Activated CD4-positive, alpha-beta T cell treated with anti-CD3 and anti-CD28 coated beads, Interleukin-2, amount 50 U/mL, for 48 hours (primary cell): ENCODE measurements around the gene ITIH5.

ENCODE experiments used
- DNase-seq, 2 experiments: peaks; one replicate each; pipeline ENCODE4 v3.0.0-alpha.2; 2020

The ITIH5 gene

DNA sequence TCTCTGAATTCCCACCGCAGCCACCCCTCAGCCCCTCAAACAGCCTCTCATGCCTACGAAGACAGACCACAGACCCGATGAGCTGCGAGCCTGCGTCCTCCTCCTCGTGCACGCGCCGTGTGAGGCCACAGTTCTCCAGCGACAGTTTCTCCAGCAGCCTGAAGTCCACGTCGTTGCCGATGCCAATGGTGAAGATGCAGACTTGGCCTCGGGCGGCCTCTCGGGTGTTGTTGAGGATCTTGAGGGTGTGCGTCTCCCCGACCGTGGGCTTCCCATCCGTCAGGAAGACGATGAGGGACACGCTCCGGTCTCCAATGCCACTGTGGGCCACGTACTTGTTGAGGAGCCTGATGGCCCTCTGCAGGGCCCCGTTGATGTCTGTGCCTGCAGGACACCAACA is 87.1 kb downstream of the ITIH5 start:
- no peak for DNase-seq

DNA sequence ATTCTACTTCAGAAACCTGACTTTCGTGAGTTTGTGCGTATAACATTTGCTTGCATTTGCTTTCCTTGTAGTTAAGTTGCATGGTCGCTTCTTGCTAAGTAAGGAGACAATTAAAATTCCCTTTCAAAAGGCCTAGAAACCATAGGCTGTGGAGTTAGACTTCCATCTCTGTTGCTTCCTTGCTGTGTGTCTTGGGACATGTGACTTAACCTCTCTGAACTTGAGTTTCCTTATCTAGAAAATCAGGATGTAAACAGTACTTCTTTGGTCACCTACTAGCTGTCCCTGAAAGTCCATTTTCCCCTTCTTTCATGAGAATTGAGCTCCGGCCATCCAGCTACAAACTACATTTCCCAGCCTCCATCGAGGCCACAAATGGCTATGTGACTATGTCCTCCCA is 89.2 kb downstream of the ITIH5 start:
- no peak for DNase-seq

DNA sequence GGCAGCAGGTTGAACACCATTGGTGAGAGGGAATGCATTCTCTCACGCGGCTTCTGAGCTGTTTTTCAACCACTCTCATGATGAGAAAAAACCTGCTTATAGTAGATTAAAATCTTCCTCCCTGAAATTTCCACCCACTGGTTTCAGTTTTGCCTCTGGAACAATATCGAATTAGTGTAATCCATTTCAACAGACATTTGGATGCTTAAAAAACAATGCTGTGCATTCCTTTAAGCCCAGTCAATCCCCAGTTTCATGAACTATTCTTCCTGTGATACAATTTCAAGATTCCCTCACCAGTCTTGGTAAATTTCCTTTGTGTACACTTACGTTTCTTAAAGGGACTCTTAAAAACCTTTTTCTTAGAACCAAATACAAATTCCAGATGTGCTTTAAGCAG is 89.6 kb downstream of the ITIH5 start:
- no peak for DNase-seq

DNA sequence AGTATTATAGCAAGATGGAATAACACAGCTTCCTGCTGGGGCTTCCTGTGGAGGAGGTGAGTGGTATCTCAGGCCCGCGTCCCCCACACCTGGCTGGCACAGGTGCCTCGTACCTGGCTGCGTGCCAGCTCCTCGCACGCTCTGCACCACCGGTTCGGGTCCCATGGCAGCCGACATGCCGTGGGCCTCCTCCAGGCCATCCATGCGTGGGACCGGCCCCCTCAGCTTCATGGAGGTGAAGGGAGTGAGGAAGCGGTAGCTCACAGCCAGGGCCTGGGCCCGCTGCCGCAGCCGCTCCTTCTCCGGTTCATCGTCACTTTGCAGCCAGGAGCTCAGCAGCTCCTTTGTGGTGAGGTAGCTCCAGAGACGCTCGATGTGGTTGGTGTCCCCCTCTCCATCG is 90.4 kb downstream of the ITIH5 start:
- DNase-seq, result no peak

DNA sequence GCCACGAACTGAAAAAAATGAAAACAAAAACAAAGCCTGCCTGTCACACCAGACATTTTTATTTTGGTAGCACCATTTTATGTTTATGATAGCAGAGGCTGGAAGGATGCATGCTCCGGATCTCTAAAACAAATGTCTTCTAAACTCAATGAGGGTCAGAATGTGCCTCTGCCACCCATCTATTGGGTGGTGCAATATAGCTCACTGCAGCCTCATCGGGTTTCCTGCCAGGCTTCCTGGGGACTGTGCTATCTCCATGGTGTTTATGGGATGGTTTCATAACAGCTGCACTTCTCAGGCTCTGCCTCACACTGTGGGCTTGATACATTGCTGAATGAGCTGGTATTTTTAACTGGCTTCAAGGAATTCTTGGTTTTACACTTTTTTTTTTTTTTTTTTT is 94.4 kb downstream of the ITIH5 start:
- DNase-seq, result no peak

DNA sequence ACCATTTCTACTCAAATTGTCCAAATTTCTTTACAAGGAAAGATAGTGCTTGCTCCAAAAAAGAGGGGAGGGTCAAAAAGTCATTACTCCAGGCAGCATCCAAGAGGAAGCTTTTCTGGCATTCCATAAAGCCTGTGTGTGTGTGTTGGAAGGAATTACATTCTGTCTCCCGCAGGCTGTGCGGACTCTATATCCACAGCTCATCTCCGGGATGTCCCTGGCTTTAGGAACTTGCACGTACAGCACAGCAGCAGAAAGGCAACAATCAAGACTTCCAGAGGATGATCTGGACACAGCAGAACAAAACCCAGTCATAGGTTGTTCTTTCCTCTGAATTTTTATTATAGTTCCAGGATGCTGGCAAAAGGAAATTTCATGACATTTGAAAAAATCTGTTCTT is 94.8 kb downstream of the ITIH5 start:
- no peak for DNase-seq

DNA sequence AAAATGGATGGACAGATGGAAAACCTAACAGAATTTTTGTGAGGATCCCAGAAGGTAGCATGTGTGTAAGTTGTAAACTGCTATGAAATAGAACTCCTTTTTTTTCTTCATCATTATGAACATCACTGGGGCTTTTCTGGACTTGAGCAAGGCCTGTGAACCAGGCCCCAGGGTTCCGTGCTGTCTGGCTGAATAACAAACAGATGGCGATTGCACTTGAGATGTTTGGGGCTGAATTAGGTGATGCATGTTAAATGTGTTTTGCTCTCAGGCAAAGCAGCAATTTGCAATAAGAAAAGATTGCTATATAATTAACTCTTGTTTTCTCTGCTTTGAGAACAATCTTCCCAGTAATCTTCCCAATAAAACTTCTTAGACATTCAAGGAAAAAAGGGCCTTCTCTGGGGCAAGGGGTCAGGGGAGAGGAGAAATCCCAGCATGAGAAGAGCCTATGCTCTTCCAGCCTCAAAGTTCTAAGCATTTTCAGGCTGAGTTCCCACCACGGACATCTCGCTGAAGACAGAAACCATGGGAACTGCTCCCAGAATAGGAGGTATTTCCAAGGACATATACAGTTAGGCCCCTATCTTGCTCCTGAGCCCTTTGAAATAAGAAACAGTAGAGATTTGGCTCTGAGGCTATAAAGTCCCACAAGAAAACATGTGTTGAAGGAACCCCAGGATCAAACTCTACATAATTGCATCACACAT is 98.7 kb downstream of the ITIH5 start:
- DNase-seq, result no peak

DNA sequence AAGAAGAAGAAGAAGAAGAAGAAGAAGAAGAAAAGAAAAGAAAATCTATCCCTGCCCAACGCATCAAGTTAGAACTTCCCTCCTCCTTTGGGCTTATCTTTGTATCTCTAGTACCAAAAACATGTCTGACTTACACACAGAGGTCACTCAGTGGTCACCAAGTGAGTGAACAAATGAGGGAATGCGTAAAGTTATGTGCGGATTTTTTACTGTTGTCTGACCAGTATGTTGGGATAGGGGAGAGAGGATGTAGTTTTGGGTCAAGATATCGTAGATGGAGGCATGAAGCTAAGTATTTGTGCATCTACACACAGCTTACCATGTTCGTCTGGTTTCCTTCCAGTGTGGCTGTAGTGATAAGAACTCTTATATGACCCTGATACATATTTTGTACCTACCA is 99.9 kb downstream of the ITIH5 start:
- no peak for DNase-seq

DNA sequence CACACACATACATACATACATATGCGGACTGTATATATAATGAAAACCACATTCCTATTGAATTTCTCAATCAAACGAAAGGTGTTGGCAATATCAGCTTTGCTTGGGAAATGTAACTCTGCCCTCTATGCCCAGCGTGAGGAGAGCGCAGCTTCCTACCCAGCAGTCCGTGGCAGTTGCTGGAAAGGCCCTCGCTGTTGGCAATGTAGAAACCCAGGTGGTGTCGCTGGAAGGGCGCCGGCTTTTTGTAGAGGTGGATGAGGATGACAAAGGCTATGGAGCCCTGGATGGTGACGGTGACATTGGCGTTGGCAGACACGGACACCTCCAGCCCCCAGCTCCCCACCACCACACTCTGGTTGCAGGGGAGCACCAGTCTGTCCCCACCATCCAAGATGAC is 100.9 kb downstream of the ITIH5 start:
- DNase-seq, result no peak

DNA sequence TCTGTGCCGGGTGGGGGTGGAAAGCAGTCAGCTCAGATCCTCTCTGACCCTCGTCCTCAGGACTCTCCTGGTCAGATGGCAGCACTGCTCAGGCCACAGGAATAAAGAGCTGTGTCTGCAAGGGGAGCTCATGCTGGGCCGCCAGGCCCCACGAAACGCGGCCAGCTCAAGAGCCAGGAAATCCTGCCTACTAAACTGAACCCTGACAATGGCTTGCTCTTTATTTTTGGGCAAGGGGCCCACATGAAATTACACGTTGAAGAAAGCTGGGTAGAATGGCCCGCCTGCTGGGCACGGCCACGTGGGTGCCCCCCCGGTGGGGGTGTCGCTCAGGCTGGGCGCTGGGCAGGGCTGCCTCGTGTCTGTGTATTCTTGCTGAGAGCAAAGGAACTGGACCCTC is 103.0 kb downstream of the ITIH5 start:
- DNase-seq, result no peak

DNA sequence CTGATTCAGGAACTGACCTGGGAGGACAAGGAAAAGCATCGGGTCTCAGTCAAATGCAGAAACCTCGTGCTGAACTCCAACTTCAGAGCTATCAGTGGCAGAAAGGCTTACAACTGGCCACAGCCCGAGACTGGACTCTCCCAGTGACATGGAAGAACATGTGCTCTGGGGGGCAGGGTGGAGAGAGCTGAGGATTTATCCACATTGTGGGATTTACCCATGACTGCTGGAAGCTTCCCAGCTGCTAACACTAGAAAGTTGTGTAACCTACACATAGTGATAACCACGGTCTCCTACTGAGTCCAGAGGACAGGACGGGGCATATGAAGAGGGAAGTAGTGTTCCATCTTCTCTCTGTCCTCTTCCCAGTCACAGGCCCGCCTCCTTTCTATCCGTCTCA is 103.4 kb downstream of the ITIH5 start:
- DNase-seq, result no peak

DNA sequence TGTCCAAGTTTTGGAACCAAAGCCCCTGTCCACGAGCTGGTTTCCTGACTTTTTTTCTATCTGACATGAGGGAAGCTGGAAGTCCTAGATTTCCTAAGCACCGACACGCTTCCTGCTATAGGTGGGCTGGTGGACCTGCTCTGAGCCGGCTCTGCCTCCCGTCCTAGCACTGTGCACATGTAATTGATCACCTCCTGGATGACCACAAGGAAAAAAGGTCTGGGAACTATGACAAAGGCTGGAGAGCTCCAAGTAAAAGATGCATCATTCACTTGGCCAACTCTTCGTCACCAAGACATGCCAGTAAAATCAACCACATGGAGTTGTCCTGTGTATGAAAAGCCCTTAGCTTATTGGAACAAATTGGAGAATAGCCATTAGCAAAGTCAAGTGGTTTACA is 104.8 kb downstream of the ITIH5 start:
- no peak for DNase-seq

DNA sequence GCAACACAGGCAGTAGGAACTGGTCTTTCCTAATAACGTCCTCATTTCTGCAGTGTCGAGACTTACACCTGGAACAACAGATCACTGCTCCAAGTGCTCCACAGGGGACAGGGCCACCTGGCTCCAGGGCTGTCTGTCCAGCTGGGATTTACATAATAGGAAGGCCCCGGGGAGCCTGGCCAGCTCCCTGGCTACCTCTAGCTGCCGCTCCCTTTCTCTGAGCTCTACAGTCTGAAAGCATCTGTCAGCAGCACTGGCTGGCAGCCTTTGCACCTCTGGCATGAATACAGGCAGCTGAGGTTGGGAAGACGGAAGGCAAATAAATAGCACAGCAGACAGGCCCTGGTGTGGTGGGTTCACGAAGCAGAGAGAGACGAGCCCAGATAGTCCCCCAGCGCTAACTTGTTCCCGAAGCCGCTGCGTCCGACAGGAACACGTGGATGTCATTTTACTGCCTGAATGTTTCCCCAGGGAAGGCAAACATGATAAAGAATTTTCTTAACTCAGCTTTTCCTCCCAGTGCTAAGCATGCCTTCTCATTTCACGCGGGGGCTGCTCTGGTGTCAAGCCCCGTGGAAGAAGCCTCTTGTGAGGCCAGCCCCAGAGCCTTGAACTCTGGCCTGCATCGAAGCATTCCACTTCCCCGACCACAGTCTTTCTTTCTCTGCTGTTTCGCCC is 105.4 kb downstream of the ITIH5 start:
- no peak for DNase-seq

DNA sequence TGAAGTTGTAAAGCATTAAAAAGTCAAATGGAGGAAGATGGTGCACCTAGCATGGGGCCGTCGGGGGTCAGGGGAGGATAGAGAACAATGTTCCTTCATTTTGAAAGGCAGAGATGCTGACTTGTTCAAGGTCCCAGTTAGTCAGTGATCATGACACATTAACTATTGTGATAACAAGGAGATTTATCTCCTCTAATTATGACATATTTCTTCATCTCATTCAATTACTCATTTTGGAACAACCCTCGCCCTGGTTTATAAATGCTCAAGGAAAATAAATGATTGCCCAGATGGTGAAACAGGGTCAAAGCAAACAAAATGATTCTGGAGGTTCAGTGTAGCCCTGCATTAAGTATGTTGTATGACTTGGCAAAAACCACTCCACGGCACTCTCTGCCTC is 106.2 kb downstream of the ITIH5 start:
- DNase-seq, result no peak

DNA sequence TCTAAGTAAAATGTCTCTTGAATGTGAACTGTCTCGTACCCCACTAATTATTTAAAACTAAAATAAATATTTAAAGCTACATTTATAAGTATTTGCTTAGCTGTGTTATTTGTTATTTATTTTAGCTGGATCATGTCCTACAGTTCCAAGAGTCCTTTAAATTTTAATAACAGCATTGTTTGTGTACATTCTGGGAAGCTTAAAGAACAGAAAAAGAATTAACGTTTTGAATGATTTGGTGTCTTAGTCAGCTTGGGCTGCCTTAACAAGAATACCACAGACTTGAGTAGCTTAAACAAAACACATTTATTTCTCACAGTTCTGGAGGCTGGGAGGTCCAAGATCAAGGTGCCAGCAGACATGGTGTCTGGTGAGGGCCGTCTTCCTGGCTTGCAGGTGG is 107.4 kb downstream of the ITIH5 start:
- no peak for DNase-seq

DNA sequence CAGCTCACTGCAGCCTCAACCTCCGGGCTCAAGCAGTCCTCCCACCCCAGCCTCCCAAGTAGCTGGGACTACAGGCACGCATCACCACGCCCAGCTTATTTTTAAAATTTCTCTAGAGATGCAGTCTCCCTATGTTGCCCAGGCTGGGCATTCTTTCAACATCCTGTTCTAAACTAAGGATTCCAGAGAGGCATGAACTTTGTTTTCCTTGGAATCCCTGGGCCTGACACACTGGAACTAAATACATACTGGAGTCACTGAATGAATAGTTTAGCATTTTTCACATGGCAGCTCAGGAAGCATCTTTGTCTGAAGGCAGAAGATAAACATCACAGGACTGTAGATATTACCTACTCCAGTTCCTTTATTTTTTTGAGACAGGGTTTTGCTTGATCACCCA is 108.7 kb downstream of the ITIH5 start:
- no peak for DNase-seq

DNA sequence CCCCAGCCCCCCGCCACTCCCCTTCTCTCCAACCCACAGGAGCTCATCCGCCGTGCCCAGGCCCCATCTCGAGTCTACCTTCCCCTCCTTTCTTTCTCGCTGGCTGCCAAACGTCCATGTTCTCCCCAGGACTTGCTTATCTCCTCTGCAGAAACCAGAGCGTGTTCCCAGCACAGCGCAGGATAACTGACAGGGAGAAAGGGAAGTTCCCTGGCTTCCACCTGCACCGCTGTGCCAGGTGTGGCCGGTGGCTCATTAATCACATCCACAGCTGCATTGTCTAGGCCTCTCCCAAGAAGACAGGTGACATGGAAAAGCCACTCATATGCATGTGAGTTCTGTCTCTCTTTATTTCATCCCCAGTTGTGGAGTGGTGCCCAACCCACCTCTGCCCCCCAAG is 113.2 kb downstream of the ITIH5 start:
- no peak for DNase-seq

DNA sequence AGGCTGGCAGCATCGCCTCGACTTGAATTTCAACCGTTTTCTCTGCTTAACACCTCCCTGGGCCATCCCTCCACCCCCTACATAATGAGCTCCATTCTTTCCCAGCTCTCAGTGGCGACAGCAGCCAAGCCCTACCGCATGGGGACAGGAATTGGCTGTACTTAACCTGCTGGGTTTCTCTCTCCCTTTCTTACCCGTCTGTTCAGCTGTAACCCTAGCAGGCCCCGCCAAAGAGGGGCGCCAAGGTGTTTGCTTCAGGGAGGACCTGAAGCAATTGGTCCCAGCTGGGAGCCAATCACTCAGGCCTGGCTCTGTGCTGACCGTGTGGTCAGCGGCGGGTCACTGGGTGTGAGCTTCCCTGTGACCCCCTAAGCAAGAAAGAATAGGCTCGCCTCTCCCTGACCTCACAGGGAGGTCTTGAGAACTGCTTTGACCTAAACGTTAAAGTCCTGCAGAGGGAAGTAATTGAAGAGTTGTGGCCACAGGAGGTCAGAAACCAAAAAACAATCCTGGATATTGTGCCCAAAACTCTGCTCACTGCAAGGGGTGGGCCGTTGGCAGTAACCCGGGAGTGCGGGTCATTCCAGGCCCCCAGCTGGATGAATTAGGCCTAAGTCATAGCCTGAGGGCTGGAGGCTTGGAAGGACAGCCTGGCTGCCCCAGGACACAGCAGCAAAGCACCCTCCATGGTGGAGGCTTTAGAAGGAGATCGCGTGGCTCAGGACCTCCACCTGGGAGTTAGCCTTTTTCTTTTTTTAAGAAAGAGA is 114.6 kb downstream of the ITIH5 start:
- DNase-seq, result no peak

DNA sequence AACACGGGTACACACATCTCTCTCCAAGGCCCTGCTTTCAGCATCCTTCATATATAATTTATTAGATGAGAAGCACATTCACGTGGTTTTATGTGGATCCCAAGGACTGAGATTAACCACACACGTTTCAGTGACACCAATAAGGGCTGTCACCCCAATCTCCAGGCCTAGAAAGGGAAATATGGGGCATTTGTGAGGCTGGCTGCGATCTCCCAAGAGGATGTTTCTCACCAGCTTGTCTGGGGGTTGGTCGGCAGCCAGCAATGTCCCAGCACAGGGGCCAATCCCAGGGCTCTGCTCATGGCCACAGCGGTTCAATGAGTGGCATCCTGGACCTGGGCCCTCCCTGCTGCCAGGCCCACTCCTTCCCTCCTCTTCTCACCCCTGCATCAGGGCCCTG is 115.5 kb downstream of the ITIH5 start:
- DNase-seq, result no peak

DNA sequence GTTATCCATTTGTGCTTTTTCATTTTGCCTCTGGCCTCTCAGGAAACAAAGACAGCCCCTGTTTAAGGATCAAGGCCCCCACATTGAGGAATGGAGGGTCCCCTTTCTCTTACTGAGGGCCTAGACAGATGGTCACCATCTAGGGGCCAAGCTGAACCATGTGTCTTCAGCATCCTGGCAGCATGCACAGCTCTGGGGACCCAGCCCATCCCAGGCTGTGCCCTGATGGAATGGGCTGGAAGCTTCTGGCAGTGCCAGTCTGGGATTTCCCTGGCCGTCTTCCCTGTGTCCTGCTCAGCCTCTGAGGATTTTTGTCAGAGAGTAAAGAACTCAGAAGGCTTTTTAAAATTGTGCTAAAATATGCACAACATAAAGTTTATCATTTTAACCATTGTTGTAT is 116.8 kb downstream of the ITIH5 start:
- no peak for DNase-seq

DNA sequence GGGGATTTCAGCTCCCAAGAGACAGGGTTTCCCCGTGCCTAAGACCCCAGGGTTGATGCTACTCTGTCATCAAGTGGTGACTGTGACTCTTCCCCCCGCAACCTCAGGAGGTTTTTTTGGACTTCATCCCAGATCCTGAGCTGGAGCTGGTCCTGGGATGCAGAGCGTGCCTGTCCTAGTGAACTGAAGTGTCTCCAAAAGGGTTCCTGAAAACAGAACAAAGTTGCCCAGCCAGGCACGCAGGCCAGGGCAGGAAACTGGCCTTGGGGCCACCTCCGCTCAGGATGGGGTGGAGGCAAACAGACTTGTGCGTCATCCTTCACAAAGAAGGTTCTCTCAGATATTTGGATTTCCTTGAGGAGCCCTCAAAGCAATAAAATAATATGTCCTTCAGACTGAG is 118.9 kb downstream of the ITIH5 start:
- DNase-seq, result no peak

DNA sequence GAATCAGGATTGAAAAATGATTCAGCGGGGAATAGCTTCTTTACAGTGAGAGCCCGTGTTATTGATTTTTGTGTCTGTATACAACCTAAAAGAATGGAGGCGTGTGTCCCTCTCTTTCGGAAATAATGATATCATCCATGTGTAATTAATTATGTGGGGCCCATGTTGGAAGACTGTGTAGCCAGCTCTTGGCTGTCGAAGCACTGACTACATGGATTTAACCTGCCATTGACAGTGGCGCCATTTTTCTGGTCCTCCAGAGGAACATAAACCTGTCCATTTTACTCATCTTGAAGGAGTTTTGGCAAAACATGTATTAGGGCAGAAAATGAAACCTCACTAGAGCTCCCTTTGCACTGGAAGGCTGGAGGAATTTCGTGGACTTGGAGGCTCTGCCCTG is 119.6 kb downstream of the ITIH5 start:
- no peak for DNase-seq

DNA sequence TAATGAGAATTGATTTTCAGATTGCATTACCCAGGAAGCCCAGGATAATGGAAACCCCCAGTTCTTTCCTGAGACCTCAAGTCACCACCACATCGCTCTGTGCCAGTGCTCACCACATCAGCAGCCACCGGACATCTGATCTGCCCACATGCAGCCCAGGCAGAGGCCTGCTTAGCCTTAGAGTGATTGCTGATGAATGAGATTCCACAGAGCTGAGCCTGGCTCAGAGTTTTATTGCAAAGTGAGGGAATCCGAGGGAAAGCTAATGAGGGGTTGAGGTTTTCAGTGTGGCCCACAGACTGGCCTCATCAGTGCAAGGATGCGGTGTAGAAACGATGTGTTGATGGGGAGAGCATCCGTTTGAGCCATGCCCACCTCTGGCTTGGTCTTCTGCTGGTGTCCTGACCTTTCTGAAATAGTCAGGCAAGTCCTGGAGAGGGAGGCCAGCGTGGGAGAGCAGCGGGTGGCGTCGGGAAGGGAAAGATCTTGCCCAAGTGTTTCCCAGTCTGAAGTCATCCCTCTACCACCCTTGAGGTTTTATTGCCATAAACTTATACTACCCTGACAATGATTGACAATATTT is 120.3 kb downstream of the ITIH5 start:
- no peak for DNase-seq

DNA sequence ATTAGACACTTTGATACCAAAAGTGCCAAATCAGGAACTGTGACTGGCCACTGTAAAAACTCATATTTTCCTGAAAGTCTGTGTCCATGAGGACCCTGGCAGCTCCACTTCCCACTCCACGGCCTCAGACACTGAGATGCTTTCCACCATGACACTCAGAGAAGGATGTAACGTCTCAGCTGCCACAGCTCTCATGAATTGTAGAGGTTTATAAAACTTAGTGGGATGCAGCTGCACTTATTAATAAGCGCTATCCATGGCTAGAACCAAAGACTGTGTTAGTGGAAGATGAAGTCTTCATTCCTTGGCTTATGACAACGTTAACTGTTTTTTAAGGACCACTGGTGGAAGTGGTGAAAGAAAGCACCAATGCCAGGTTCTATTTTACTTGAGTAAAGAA is 121.0 kb downstream of the ITIH5 start:
- no peak for DNase-seq
